Esophagus mucosa (tissue), 1 donor: ENCODE data around the gene PDK1. TPM values are rescaled to one million over a fixed set of nuclear protein-coding genes. Genes with fewer than 3 reads are reported as not detected.

Experiments
- ATAC-seq: fragments of 200-7000 bp; cut with Tn5 transposase; one replicate; pipeline ENCODE4 v1.9.1; 2020
- total RNA-seq: library from RNA; stranded (reverse); gene quantifications from one replicate; pipeline ENCODE4 v1.2.4, GENCODE V29; 2023
- donor health status: DM: yes; HTN: yes; CAD: no.

PDK1 gene
- total RNA-seq, 1 donor from 2014 or later, result 16.5 TPM

GRCh38 chr2:172642301-172643020, 86.6 kb downstream of the PDK1 start:
- no peak for ATAC-seq

GRCh38 chr2:172643142-172643541, 87.3 kb downstream of the PDK1 start:
- ATAC-seq, result peak; percentile 85

- ATAC-seq, result no peak
Measured at GRCh38 chr2:172647439-172647838, 91.5 kb downstream of the PDK1 start.

GRCh38 chr2:172655091-172655837, 99.4 kb downstream of the PDK1 start:
- ATAC-seq, result no peak

- no peak for ATAC-seq
Measured at GRCh38 chr2:172655838-172656573, 100.1 kb downstream of the PDK1 start.

Other genes with a start within 250 kb of the PDK1 start
- 65.2 TPM for gene ITGA6, start 128.5 kb upstream of the PDK1 start, total RNA-seq
- gene RAPGEF4, start 179.8 kb downstream of the PDK1 start, total RNA-seq, result 3.3 TPM